ENCODE measurements around the gene MKLN1.
A peak's percentile ranks its signal among the peaks of the same experiment; 100 is the strongest.
"Not testable (repeated sequence)": the region's sequence is repeated elsewhere in the genome, so short reads cannot be mapped to it uniquely, and the experiment has no call there.

The MKLN1 gene

DNA sequence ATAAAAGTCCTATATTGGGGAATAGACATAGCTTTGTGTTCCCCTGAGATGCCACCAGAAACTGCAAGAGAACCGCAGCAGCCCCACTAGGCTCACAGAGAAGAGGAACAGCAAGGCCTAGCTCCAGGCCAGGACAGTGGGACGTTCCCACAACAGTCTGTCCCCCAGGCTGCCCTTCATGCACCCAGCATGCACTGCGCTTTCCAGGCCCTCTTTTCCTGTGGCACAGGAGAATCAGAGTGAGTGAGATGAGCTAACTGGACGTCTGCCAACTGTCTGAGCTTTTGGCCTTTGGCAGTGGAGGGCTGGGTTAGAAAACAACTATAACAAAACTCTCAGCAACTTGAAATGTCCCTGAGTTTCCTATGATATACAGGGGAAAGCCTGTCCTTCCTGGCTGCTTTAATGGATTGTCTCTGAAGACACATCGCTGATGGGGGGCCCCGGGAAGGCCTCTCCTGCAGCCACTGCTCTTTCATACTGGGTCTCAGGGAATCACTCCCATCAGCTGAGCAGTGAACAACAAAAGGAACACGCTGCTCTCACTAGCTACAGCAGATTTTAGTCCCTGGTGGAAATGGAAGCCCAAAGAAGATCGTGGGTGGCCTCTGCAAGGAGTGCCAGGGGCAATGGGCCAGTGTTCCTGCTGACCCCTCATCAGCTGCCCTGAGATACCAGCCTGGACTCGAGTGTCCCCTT is 175.3 kb downstream of the MKLN1 start:
- no peak for DNase-seq

DNA sequence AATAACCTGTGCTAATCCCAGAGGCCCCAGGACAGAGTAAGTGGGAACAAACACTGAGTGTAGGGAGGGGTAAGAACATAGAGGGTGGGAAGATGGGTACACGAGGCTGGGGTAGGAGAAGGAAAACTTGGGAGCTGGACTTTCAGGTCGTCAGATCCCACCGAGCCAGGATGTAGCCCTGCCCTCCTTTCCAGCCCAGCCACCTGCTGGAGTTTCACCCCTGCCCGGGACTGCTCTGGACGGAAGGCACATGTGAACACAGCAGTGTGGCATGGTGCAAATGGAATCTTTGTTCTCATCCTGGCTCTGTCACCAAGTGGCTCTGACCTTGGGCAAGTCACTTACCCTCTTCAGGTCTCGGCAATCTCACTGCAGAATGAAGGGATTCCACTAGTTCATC is 176.0 kb downstream of the MKLN1 start:
- no peak for DNase-seq

DNA sequence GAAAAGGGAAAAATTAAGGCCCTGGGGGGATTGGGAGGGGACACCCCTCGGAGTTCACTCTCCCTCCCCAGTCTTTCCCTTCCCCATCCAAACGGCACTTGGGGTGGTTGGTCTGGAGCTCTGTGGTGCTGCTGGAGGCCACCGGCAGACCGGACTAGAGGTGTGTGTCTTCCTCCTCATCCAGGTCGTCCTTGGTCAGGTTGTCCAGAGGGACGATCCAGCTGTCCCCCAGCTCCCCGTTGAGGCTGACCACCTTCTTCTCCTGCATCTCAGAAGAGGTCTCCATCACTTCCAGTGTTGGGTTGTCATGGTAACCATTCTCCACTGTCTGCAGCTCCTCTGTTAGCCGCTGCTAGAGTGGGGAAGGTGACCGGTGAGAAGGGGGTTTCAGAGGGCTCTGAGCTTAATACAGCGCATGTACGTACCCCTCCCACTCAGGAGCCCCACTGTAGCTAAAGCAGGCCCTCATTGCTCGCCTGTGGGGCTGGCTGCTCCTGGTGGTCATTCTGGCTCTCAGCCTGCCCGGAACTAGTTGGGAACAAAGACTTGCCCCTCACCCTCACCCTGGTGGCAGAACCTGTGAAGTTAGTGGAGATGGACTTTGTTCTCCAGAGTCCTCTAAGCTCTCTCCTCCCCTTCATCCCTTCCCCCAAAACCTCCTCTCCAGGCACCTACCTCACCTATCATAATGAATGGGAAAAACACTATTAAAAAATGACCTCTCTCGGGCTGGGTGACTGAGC is 176.7 kb downstream of the MKLN1 start:
- DNase-seq = no peak

DNA sequence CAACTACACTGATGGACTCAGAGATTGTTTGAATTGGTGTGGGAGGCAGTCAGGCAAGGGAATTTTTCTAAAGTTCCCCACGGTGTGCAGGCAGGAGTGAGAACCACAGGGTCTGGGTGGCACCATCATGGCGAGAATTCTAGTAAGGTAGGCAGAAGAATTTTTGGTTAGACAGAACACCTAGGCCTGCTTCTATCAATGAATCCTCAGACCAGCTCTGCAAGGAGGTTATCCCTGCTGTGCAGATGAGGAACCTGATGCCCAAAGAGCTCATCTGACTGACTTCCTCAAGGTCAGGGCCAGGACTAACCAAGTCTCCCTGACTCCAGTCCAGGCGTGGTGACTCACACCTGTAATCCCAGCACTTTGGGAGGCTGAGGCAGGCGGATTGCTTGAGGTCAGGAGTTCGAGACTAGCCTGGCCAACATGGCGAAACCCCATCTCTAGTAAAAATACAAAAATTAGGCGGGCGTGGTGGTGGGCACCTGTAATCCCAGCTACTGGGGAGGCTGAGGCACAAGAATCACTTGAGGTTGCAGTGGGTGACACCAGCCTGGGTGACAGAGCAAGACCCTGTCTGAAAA is 177.5 kb downstream of the MKLN1 start:
- DNase-seq = not testable (repeated sequence)

DNA sequence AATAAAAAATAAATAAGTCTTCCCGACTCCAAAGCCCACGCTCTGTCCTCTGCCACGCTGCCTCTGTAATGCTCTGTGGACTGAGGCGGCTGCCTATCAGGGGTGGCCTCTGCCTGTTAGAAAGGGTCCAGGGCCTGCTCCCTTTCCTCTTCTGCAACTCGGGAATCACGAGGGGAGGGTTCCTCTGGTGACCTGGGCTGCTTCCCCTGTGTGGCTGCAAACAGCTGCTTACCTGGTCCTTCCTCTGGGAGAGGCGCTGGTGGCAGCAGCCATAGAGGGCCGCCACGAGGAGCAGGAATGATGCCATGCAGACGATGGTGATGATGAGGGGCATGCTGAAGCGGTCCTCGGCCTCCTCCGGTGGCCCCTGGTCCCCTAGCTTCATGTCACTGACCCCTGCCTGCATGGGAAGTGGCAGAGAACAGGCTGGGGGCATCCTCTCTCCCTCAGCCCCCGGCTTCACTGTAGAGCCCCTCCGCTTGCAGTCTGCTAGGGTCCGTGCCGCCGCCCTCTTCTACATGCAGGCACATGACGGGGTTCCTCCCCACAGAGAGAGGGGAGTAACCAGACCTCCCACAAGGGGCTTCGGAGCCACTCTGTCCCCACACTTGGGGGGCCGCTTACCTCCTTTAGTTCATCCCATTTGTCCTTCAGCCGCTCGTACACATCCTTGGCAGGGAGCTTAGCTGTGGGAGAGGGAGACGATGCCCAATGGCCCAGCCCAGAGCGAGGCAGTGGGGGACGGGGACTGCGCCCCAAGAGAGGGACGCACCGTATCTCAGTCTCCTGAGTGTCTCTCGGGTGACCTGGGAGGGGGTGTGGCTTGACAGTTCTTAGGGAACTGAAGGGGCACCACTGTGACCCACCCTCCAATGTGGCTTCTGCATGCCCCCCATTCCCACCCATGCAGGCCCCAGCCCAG is 178.2 kb downstream of the MKLN1 start:
- no peak for DNase-seq

DNA sequence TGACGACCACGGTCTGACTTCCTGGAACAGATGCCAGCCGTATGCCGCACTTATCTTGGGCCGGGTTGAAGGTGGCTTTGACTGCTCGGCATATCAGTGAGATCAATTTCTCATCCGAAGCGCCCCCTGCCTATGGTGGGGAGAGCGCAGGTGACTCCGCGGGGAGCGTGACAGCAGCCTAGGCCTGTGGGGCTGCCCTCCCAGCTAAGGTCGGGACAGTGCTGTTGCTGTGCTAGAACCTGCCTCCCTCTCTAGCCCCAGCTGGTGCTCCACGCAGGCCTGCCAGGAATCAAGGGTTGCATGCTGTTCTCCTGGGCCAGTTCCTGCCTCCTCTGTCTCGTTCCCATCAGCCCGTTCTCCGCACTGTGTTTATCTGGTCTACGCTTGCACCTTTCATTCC is 178.9 kb downstream of the MKLN1 start:
- no peak for DNase-seq

DNA sequence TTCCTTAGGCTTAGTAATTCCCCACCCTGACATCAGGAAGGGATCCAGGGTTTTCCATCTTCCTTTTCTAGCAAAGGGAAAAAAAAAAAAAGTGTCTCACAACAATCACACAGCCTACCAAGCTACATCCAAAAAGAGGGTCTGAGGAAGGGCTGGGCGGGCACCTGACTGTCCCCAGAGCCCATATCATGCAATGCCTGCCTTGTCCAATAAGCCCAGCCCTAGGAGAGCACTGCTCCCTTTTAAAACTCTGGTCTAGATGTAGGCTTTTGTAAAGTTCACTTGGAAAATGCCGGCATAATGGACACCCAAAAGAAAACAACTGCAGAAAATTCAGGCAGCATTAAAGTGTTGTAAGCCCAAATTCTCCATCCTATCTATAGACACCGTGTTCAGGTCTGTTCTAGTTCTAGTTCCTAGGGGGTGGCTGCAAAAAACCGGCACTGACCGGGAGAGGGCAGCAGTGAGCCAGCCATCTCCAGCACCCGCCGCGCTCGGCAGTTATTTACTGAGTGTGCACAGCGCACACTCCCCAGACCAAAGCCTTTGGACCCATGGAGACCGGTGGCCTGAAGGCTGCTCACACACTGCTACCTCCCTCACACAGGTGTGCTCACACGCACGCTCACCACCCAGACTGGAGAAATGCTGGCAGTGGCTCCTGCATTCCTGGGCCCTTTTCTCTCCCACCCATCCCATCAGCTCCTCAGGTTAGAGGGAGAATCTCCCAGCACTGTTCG is 180.1 kb downstream of the MKLN1 start:
- DNase-seq = peak; percentile 59

DNA sequence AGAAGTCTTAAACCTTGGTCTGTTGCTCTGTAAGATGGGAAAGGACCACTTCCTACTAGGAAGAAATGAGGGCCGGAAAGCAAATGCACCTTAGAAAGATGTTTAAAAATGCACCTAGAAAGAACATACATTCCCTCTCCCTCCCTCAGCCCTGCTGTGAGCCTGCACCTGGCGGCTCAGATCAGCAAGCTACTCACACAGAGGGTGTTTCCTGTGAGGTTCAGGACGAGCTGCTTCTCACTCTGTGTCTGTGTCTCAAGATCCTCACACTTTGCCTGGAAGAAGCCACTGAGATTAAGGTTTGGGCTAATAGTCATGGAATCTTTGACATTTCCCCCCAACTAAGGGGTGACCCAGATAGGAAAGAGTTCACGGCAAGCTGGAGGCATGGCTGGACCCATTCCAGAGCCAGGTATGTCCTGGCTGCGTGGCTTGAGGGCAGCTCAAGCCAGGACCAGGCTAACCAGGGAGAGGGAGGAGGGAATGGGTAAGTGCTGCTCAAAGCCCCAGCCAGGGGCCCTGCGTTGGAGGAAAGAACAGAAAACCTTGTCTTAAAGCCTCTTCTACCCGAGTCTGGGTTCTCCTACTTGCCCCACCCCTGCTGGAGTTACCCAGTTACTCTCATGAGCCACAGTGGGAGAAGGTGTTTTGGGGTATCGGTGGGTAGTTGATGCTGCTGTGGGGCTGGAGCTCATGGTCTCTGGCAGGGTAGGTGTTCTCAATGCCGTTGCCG is 181.2 kb downstream of the MKLN1 start:
- DNase-seq = no peak

DNA sequence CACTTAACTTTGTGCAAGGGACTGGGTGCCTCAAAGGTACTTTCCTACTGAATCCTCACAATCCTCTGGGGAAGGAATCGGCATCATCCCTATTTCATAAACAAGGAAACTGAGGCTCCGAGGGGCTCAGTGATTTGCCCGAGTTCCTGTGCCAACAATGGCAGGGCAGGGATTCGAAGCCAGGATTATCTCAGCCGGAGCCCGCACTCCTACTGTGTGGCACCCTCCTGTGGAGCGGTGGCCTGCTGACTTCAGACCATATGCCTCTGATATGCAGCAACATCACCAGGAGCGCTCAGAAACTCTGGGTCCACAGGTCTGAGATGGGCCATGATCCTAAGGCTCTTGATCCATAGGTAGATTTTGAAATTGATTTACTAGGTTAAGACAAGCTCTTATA is 182.1 kb downstream of the MKLN1 start:
- DNase-seq = no peak

DNA sequence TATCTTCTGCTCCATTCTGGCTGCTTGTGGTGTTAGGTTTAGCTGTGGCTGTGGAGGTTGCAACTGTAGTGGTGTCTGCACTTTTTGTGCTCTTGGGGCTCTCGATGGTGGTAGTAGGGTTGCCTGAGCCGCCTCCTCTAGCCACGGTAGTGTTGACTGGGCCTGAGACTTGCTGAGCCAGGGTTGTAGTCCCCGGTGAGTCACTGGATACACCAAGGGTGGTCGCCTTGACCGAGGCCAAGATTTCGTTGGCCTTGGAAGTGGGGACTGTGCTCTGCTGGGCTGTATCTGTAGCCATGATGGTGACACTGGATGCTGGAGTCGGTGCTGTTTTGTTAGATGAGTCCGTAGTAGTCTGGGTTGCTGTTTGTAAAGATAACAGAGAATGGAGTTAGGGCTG is 183.4 kb downstream of the MKLN1 start:
- DNase-seq = no peak

DNA sequence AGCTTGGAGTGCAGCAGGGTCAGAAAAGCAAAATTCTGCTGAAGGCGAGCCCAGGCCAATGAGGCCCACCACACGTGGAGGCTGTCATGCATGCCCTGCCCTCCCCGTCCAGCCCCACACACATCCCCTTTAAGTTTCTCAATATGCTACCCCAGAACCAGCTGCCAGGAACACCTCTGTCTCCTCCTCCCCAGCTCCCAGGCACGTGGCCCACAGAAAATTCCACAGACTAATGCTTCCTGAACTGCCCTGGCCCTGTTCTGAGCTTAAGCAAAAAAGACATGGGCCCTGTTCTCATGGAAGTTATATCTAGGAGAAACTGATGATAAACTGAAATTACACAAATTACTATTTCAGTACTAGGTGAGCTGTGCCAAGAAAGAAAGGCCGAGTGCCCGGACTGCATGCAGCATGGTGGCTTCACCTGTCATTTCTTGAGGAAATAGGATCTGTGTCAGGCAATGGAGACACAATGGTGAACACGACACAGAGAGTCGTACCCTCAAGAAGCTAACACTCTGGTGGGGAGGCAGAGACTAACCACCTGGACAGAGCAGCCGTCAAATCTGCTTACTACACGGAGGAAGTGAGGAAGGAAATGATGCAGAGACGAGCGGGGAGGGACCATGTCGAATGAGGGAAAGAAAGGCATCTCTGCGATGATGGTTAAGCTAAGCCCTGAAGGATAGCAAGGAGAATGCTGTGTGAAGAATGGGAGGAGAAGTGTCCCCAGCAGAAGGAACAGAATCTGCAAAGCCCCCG is 184.3 kb downstream of the MKLN1 start:
- no peak for DNase-seq

DNA sequence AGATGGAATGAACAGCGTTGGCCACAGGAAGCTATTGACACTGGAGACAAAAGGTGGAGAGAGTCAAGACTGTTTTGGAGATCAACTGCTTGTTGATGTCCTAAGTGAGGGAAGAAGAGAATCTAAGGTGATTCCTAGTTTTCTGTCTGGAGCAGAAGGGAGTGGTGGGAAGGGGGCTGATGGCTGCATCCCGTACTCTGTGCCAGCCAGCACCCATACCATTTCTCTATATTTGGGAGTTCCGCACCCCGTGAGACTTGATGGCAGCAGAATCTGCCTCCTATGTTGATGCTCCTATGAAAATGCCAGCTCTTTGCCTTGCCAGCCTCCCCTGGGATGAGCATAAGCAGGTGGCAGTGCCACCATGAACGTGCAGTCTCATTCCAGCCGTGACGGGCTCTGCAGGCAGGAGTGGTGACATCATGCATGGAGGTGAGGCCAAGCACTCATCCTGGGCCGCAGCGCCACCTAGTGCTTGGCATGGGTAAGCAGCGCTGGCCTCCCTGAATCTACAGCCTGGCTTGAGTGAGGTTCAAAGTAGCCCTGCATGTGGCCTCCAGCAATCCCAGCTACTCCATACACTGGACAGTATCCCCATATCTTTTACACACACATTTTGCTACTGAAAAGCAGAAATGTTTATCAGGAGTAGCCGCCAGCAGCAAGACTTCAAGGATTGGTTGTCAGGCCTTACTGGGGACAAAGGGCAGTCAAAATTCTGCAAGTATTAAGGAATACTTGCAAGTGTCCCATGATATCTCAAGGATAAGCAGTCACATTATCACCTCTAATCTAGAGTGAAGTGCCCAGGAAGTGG is 185.8 kb downstream of the MKLN1 start:
- peak; percentile 55 for DNase-seq

DNA sequence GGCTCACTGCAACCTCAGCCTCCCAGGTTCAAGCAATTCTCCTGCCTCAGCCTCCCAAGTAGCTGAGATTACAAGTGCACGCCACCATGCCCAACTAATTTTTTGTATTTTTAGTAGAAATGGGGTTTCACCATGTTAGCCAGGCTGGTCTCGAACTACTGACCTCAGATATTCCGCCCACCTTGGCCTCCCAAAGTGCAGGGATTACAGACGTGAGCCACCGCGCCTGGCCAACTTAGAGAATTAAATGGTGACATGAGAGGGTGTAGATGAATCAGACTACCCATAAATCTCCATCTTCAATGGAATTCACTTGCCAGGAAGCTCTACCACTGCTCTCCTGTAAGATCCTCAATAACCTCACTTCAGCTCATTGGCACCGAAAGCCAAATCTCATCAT is 187.8 kb downstream of the MKLN1 start:
- not testable (repeated sequence) for DNase-seq

DNA sequence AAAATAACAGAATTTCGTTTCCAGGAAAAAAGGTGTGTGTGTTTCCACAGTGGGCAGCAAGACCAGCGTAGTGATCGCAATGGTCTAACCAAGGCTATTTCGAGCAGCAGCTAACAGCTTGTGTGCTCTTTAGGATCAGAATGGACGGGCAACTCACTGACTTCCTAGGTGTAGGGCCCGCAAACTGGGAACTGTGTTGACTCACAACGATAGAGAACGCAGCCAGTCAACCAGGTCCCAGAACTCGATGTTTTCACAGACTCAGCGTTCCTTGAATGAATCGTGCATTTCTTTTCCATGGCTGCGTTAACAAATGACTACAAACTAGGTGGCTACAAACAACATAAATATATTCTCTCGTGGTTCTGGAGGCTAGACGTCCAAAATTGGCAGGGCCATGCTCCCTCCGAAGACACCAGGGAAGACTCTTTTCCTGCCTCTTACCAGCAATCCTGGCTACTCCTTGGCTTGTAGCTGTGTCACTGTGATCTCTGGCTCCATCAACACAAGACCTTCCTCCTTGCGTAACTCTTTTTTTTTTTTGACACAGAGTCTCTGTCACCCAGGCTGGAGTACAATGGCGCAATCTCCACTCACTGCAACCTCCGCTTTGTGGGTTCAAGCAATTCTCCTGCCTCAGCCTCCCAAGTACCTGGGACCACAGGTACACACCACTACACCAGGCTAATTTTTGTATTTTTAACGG is 189.7 kb downstream of the MKLN1 start:
- no peak for DNase-seq

DNA sequence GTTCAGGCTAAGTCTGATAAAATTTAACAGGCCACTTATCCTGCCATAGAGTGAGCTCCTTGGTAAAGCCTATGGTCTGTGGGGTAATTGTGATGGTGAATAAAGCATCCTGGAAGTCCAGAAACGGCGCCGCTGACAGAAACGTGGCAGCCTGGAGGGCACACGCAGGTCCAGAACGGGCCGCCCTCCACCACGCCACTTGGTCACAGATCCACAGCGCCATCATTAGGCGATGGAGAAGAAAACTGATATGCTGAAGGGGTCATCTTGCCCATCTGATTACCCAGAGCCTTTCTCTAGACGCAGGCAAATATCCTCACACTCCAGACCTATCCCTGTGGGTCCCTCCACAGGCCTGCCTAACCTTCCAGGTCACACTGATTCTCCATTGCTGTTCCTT is 190.9 kb downstream of the MKLN1 start:
- DNase-seq = no peak

DNA sequence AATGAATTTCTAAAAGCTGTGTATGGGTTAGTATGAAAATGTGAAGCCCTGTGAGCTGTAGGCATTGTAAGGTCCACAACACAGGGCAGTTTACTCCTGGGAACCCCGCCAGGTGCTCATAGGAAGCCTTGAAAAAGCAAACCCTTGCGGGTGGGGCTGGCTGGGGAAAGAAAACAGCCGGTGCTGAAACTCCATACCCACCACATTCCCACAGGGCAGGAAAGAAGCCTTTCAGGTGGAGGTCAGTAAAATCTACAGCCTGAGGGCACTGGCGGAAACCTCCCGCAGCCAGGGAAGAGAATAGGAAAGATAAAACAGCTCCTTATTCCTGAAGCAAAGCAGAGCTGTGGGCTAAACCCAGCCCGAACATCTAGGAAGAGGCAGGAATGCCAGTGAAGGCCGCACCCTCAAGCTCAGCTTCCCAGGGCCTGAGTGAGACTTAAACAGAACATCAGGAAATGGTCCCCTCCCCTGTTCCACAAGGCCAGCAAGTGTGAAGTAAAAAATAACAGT is 194.0 kb downstream of the MKLN1 start:
- no peak for DNase-seq

DNA sequence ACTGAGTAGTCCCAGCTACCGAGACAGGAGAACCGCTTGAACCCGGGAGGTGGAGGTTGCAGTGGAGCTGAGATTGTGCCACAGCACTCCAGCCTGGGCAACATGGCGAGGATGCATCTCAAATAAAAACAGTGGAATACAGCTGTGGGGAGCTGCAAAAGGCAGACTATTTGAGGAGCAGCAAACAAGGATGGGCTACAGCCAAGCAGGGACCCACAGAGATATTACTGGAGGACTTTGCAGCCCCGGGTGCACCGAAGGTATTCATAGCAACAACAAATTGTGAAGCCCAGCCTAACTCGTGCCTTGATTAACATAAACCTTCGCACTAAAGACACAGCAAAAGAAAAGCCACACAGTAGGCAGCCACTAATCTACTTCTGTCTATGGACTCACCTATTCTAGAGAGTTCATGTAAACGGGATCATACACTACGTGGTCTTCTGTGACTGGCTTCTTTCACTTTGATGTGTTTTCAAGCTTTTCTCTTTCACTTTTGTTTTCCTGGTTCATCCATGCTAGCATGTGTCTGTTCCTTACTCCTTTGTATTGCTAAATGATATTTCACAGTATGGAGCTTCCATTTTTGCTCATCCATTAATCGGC is 194.8 kb downstream of the MKLN1 start:
- no peak for DNase-seq

DNA sequence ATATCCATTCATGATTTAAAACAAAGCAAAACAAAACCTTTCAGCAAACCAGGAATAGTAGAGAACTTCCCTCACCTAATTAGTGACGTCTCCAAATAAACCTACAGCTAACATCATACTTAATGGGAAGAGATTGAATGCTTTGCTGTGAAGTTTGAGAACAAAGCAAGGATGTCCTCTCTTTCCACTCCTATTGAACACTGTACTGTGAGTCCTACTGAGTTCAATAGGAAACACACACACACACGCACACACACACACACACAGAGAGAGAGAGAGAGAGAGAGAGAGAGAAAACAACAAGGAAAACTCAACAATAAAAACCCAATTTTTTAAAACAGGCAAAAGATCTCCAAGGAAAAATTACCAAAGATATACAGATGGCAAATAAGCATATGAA is 196.4 kb downstream of the MKLN1 start:
- no peak for DNase-seq

DNA sequence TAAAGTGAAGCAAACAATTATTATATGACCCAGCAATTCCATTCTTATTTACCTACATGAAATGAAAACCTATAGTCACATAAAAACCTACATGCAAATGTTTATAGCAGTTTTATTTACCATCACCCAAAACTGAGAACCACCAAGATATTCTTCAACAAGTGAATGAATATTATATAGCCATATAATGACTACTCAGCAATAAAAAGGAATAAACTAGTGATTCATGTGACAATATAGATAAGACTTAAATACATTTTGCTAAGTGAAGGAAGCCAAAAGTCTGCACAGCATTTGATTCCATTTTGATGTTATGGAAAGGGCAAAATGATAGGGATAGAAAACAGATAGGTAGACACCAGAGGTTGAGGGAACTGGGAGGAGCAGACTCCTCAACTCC is 197.0 kb downstream of the MKLN1 start:
- no peak for DNase-seq

Data from central memory CD4-positive, alpha-beta T cell (primary cell).